Stimulated activated CD8-positive, alpha-beta memory T cell treated with anti-CD3 and anti-CD28 coated beads, Interleukin-15, amount 100 ng/mL, for 24 hours (primary cell): ENCODE results near the gene WARS2.
"Not testable (repeated sequence)": the region's sequence is repeated elsewhere in the genome, so short reads cannot be mapped to it uniquely, and the experiment has no call there.

Experiments used
- DNase-seq: peaks from one replicate; pipeline ENCODE4 v3.0.0-alpha.2; 2020; ENCODE audit warnings: low read depth

Gene WARS2

GRCh38 chr1:119140177-119141019, at the start of gene WARS2:
WARS2 (minus strand) TSS chr1:119140653; CDS start chr1:119140644, 9 bp downstream.
- DNase-seq, result peak; percentile 73

- DNase-seq, result no peak
Observed at GRCh38 chr1:119188926-119189325, 48.5 kb upstream of the WARS2 start.

- DNase-seq, result no peak
Observed at GRCh38 chr1:119187416-119187815, 47.0 kb upstream of the WARS2 start.

- no peak for DNase-seq
Observed at GRCh38 chr1:119186471-119186870, 46.0 kb upstream of the WARS2 start.

- no peak for DNase-seq
Observed at GRCh38 chr1:119184972-119185371, 44.5 kb upstream of the WARS2 start.

- DNase-seq, result no peak
Observed at GRCh38 chr1:119181218-119181617, 40.8 kb upstream of the WARS2 start.

GRCh38 chr1:119179051-119179450, 38.6 kb upstream of the WARS2 start:
- no peak for DNase-seq

- not testable (repeated sequence) for DNase-seq
Observed at GRCh38 chr1:119172927-119173326, 32.5 kb upstream of the WARS2 start.

GRCh38 chr1:119171381-119172010, 31.0 kb upstream of the WARS2 start:
- not testable (repeated sequence) for DNase-seq

- no peak for DNase-seq
Observed at GRCh38 chr1:119163396-119163795, 22.9 kb upstream of the WARS2 start.

- DNase-seq, result no peak
Observed at GRCh38 chr1:119160866-119161265, 20.4 kb upstream of the WARS2 start.

GRCh38 chr1:119160409-119160808, 20.0 kb upstream of the WARS2 start:
- DNase-seq, result no peak

GRCh38 chr1:119159966-119160365, 19.5 kb upstream of the WARS2 start:
- no peak for DNase-seq

- DNase-seq, result no peak
Observed at GRCh38 chr1:119159111-119159510, 18.7 kb upstream of the WARS2 start.

GRCh38 chr1:119156761-119157160, 16.3 kb upstream of the WARS2 start:
- DNase-seq, result not testable (repeated sequence)

- not testable (repeated sequence) for DNase-seq
Observed at GRCh38 chr1:119155069-119155468, 14.6 kb upstream of the WARS2 start.

- DNase-seq, result no peak
Observed at GRCh38 chr1:119150150-119150549, 9.7 kb upstream of the WARS2 start.

GRCh38 chr1:119147661-119148090, 7.2 kb upstream of the WARS2 start:
- no peak for DNase-seq

GRCh38 chr1:119146466-119146865, 6.0 kb upstream of the WARS2 start:
- no peak for DNase-seq

- DNase-seq, result no peak
Observed at GRCh38 chr1:119144813-119145212, 4.4 kb upstream of the WARS2 start.

GRCh38 chr1:119143706-119144105, 3.3 kb upstream of the WARS2 start:
- DNase-seq, result no peak

GRCh38 chr1:119141660-119142059, 1.2 kb upstream of the WARS2 start:
- DNase-seq, result no peak

- no peak for DNase-seq
Observed at GRCh38 chr1:119141020-119141424, 569 bp upstream of the WARS2 start.

- peak; percentile 13 for DNase-seq
Observed at GRCh38 chr1:119139857-119140176, 636 bp downstream of the WARS2 start.
